OCI-LY1 (cell line): ENCODE data around the gene MRPL45.

Source experiments
- EZH2 ChIP-seq: fragments of 200-600 bp; sonication (generic), shearing (Covaris generic); IDR thresholded peaks from 2 replicates; pipeline ENCODE4 v1.8.0; 2017; ENCODE audit warnings: borderline replicate concordance, mixed run types, mild to moderate bottlenecking, antibody characterized with exemption, low read length, moderate library complexity, mixed read lengths
- TF ChIP-seq, protein P1 (sequence below): fragments of 200-600 bp; sonication (generic), shearing (Covaris generic); IDR thresholded peaks from 2 replicates; pipeline ENCODE4 v1.5.1; 2017; ENCODE audit warnings: mild to moderate bottlenecking, antibody characterized with exemption, low read length, moderate library complexity, mixed read lengths

DNA sequence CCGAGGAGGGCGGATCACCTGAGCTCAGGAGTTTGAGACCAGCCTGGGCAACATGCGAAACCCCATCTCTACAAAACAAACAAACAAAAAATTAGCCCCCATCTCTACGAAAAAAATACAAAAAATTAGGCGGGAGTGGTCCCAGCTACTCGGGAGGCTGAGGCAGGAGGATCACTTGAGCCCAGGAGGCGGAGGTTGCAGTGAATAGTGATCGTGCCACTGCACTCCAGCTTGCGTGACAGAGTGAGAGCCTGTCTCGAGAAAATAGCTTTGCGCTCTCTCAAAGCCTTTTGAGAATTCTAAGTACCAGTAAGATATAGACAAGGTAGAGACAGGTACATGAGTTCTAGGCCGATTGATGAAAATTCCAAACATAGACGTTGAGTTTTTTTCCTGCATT, 56.7 kb downstream of the MRPL45 start:
- TF ChIP-seq EZH2 = no peak
- TF ChIP-seq, protein P1, sequence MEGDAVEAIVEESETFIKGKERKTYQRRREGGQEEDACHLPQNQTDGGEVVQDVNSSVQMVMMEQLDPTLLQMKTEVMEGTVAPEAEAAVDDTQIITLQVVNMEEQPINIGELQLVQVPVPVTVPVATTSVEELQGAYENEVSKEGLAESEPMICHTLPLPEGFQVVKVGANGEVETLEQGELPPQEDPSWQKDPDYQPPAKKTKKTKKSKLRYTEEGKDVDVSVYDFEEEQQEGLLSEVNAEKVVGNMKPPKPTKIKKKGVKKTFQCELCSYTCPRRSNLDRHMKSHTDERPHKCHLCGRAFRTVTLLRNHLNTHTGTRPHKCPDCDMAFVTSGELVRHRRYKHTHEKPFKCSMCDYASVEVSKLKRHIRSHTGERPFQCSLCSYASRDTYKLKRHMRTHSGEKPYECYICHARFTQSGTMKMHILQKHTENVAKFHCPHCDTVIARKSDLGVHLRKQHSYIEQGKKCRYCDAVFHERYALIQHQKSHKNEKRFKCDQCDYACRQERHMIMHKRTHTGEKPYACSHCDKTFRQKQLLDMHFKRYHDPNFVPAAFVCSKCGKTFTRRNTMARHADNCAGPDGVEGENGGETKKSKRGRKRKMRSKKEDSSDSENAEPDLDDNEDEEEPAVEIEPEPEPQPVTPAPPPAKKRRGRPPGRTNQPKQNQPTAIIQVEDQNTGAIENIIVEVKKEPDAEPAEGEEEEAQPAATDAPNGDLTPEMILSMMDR = no peak
